Brain microvascular endothelial cell (primary cell): Measurements from ENCODE around the gene SMARCAD1.

Source experiments
- DNase-seq: peaks from one replicate; pipeline ENCODE4 v3.0.0-alpha.2; 2020
- H3K27ac ChIP-seq: fragments of 250-450 bp; sonication (Bioruptor Pico); 2 replicates; pipeline ENCODE4 v1.5.1; 2020; ENCODE audit warnings: mild to moderate bottlenecking, moderate library complexity
- H3K27me3 ChIP-seq: fragments of 250-450 bp; sonication (Bioruptor Pico); replicated peaks from 2 replicates; pipeline ENCODE4 v1.5.1; 2020; ENCODE audit warnings: mild to moderate bottlenecking
- H3K36me3 ChIP-seq: fragments of 250-450 bp; sonication (Bioruptor Pico); replicated peaks from 2 replicates; pipeline ENCODE4 v1.5.1; 2020; ENCODE audit warnings: mild to moderate bottlenecking
- H3K4me3 ChIP-seq: 2 replicates; pipeline ENCODE4 v1.5.1; 2011; ENCODE audit warnings: low read depth, mild to moderate bottlenecking, control low read depth, low read length, moderate library complexity
- CTCF ChIP-seq: IDR thresholded peaks from 2 replicates; pipeline ENCODE4 v1.5.1; 2011; ENCODE audit warnings: low read depth, mild to moderate bottlenecking, moderate library complexity, low read length, control low read depth, inconsistent platforms; ENCODE audit errors: missing control alignments
- in situ Hi-C: cut with HindIII; loops from 2 replicates; pipeline ENCODE4 v1.10.0; 2017; ENCODE audit warnings: low sequenced_read_pairs, low pct_ligation_motif_present

The SMARCAD1 gene

GRCh38 chr4:94237271-94237670 is 29.6 kb downstream of the SMARCAD1 start:
- H3K36me3 ChIP-seq = peaks cover 7% of the 10 kb centered on the region
- in situ Hi-C loops = no loop called here
- DNase-seq = no peak
- no peak for TF ChIP-seq CTCF
- H3K27ac ChIP-seq = no peak overlapping the region
- no peak overlapping the region for H3K4me3 ChIP-seq
- H3K27me3 ChIP-seq = no peaks in the 10 kb centered on the region

GRCh38 chr4:94238160-94238559 is 30.5 kb downstream of the SMARCAD1 start:
- no peak for TF ChIP-seq CTCF
- DNase-seq = no peak
- H3K36me3 ChIP-seq = peaks cover 11% of the 10 kb centered on the region
- in situ Hi-C loops = no loop called here
- H3K27ac ChIP-seq = no peak overlapping the region
- H3K4me3 ChIP-seq = no peak overlapping the region
- H3K27me3 ChIP-seq = no peaks in the 10 kb centered on the region

- no peak for TF ChIP-seq CTCF
- no peak overlapping the region for H3K27ac ChIP-seq
- no peaks in the 10 kb centered on the region for H3K27me3 ChIP-seq
- DNase-seq = no peak
- peaks cover 18% of the 10 kb centered on the region for H3K36me3 ChIP-seq
- H3K4me3 ChIP-seq = no peak overlapping the region
- in situ Hi-C loops = no loop called here
Observed at GRCh38 chr4:94240384-94240783, 32.7 kb downstream of the SMARCAD1 start.

- in situ Hi-C loops = no loop called here
- no peaks in the 10 kb centered on the region for H3K27me3 ChIP-seq
- no peak for DNase-seq
- peaks cover 18% of the 10 kb centered on the region for H3K36me3 ChIP-seq
- TF ChIP-seq CTCF = no peak
- H3K27ac ChIP-seq = no peak overlapping the region
- H3K4me3 ChIP-seq = no peak overlapping the region
Observed at GRCh38 chr4:94244087-94244828, 36.6 kb downstream of the SMARCAD1 start.

GRCh38 chr4:94244829-94245185 is 37.1 kb downstream of the SMARCAD1 start:
- H3K4me3 ChIP-seq = no peak overlapping the region
- peaks cover 18% of the 10 kb centered on the region for H3K36me3 ChIP-seq
- no peaks in the 10 kb centered on the region for H3K27me3 ChIP-seq
- DNase-seq = no peak
- in situ Hi-C loops = no loop called here
- H3K27ac ChIP-seq = no peak overlapping the region
- TF ChIP-seq CTCF = no peak

- Histone ChIP-seq H3K27ac (no peak overlapping the region), H3K4me3 (no peak overlapping the region), H3K27me3 (no peaks in the 10 kb centered on the region), H3K36me3 (peaks cover 4% of the 10 kb centered on the region)
- no peak for DNase-seq
- no peak for TF ChIP-seq CTCF
- in situ Hi-C loops = no loop called here
Observed at GRCh38 chr4:94251094-94251493, 43.4 kb downstream of the SMARCAD1 start.
